Hematopoietic multipotent progenitor cell treated with erythropoietin and hydrocortisone succinate and interleukin-3 and kit ligand, for 15 days (in vitro differentiated cells): ENCODE measurements around the gene SPDYA.
"Not testable (repeated sequence)": the region's sequence is repeated elsewhere in the genome, so short reads cannot be mapped to it uniquely, and the experiment has no call there.

ENCODE experiments used
- DNase-seq: peaks from one replicate; pipeline ENCODE4 v3.0.0-alpha.2; 2015; ENCODE audit warnings: low spot score

Gene SPDYA

GRCh38 chr2:28810384-28811285, at the start of gene SPDYA:
SPDYA (plus strand) TSS chr2:28810834; CDS start chr2:28816015, 5,181 bp downstream.
- peak; percentile 72 for DNase-seq

GRCh38 chr2:28761420-28761819, 49.2 kb upstream of the SPDYA start:
- DNase-seq = no peak

GRCh38 chr2:28764909-28765711, 45.5 kb upstream of the SPDYA start:
- no peak for DNase-seq

- no peak for DNase-seq
These were observed 44.6 kb upstream of the SPDYA start for GRCh38 chr2:28766070-28766469.

- DNase-seq = no peak
These were observed 43.3 kb upstream of the SPDYA start for GRCh38 chr2:28767337-28767736.

GRCh38 chr2:28768422-28768821, 42.2 kb upstream of the SPDYA start:
- DNase-seq = no peak

GRCh38 chr2:28768952-28769351, 41.7 kb upstream of the SPDYA start:
- no peak for DNase-seq

GRCh38 chr2:28772351-28772750, 38.3 kb upstream of the SPDYA start:
- no peak for DNase-seq

GRCh38 chr2:28776471-28776870, 34.2 kb upstream of the SPDYA start:
- no peak for DNase-seq

GRCh38 chr2:28778392-28778791, 32.2 kb upstream of the SPDYA start:
- no peak for DNase-seq

GRCh38 chr2:28779001-28779400, 31.6 kb upstream of the SPDYA start:
- DNase-seq = no peak

- no peak for DNase-seq
These were observed 30.1 kb upstream of the SPDYA start for GRCh38 chr2:28780496-28780895.

GRCh38 chr2:28782423-28782822, 28.2 kb upstream of the SPDYA start:
- no peak for DNase-seq

- not testable (repeated sequence) for DNase-seq
These were observed 26.1 kb upstream of the SPDYA start for GRCh38 chr2:28784570-28784969.

GRCh38 chr2:28796620-28797019, 14.0 kb upstream of the SPDYA start:
- DNase-seq = no peak

GRCh38 chr2:28801726-28802125, 8.9 kb upstream of the SPDYA start:
- DNase-seq = peak; percentile 28

- peak; percentile 74 for DNase-seq
These were observed 7.6 kb upstream of the SPDYA start for GRCh38 chr2:28802975-28803429.

GRCh38 chr2:28809927-28810326, 707 bp upstream of the SPDYA start:
- DNase-seq = no peak

- DNase-seq = no peak
These were observed 7.4 kb downstream of the SPDYA start for GRCh38 chr2:28818053-28818452.

- peak; percentile 73 for DNase-seq
These were observed 10.8 kb downstream of the SPDYA start for GRCh38 chr2:28821295-28821958.

- DNase-seq = no peak
These were observed 11.4 kb downstream of the SPDYA start for GRCh38 chr2:28822036-28822435.

GRCh38 chr2:28824207-28824606, 13.6 kb downstream of the SPDYA start:
- no peak for DNase-seq
